SK-N-SH (cell line): ENCODE data around the gene CNRIP1.

ENCODE experiments used
- CTCF ChIP-seq: fragments of 200-600 bp; sonication (generic); IDR thresholded peaks from 2 replicates; pipeline ENCODE4 v1.6.1; 2017; ENCODE audit warnings: antibody characterized with exemption, mild to moderate bottlenecking, moderate library complexity
- EZH2phosphoT487 ChIP-seq: fragments of 200-600 bp; sonication (generic); IDR thresholded peaks from 2 replicates; pipeline ENCODE4 v1.6.1; 2017; ENCODE audit warnings: low read depth, mixed run types, mild to moderate bottlenecking, antibody characterized with exemption, moderate library complexity, borderline replicate concordance
- GABPA ChIP-seq: IDR thresholded peaks from 2 replicates; pipeline ENCODE4 v1.4.0; 2012; ENCODE audit warnings: low read depth, mild to moderate bottlenecking
- MEF2A ChIP-seq: IDR thresholded peaks from 2 replicates; pipeline ENCODE4 v1.4.0; 2012; ENCODE audit warnings: low read depth, borderline replicate concordance
- RAD21 ChIP-seq: IDR thresholded peaks from 2 replicates; pipeline ENCODE4 v1.6.1; 2012; ENCODE audit warnings: mild to moderate bottlenecking, low read length
- RFX5 ChIP-seq: IDR thresholded peaks from 2 replicates; pipeline ENCODE4 v1.6.1; 2012; ENCODE audit warnings: mild to moderate bottlenecking, improper control_type of control experiment, low read length
- TAF1 ChIP-seq: IDR thresholded peaks from 2 replicates; pipeline ENCODE4 v1.6.1; 2012; ENCODE audit warnings: low read depth, mild to moderate bottlenecking, low read length, moderate library complexity, borderline replicate concordance
- TF ChIP-seq, protein P1 (sequence below): IDR thresholded peaks from 2 replicates; pipeline ENCODE4 v1.4.0; 2012; ENCODE audit warnings: low read depth

GRCh38 chr2:68279691-68280090, 40.1 kb downstream of the CNRIP1 start:
- no peak for TF ChIP-seq GABPA
- TF ChIP-seq CTCF, result no peak
- TF ChIP-seq EZH2phosphoT487, result no peak
- TF ChIP-seq TAF1, result no peak
- TF ChIP-seq MEF2A, result no peak
- TF ChIP-seq RFX5, result no peak
- TF ChIP-seq, protein P1, sequence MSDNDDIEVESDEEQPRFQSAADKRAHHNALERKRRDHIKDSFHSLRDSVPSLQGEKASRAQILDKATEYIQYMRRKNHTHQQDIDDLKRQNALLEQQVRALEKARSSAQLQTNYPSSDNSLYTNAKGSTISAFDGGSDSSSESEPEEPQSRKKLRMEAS, result no peak
- TF ChIP-seq RAD21, result no peak
